GM21423 (cell line): Measurements from ENCODE around the gene TCHHL1.

Source experiments
- ATAC-seq: cut with Tn5 transposase; IDR thresholded peaks from one replicate; pipeline ENCODE4 v1.9.1; 2021; ENCODE audit warnings: mild to moderate bottlenecking, moderate library complexity; ENCODE audit not compliant: unreplicated experiment

The TCHHL1 gene

DNA sequence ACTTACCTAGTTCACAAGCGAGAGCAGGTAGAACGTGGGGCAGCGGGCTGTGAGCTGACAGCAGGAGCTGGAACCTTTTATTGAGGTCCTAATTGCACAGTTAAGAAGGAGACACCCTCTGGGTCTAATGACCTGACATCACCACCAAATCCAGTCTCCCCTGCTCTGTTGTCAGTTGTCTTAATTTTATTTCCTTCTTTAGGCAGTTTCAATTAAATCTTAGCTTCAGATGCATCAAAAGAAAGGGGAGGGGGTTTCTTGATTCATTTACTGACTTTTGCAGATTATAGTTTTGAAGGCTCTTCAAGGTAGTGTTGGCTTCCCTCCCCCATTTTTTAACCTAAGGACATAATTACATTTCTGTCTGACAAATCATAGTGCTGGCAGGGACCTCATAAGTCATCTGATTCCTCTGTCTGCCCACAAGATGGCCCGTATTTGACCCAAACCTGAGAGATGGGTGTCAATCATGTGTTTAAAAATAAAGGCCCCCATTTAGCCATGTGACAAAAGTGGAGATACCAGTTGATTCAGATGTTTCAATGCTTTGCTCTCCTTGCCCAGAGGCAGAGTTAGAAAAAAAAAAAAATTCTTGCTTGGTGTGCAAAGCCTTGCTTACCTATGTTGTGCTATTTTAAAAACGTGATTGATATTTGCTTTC lies at the start of gene TCHHL1:
TCHHL1 (minus strand) TSS at position 51 of the 661 bp plus-strand sequence. CDS start 921 bp downstream, outside the sequence.
- no peak for ATAC-seq

- ATAC-seq: no peak
Observed at GRCh38 chr1:152137215-152137614, 48.4 kb upstream of the TCHHL1 start.

- no peak for ATAC-seq
Observed at GRCh38 chr1:152130186-152130585, 41.3 kb upstream of the TCHHL1 start.

GRCh38 chr1:152127673-152128072 lies 38.8 kb upstream of the TCHHL1 start:
- no peak for ATAC-seq

GRCh38 chr1:152125834-152126443 lies 37.1 kb upstream of the TCHHL1 start:
- ATAC-seq: no peak

DNA sequence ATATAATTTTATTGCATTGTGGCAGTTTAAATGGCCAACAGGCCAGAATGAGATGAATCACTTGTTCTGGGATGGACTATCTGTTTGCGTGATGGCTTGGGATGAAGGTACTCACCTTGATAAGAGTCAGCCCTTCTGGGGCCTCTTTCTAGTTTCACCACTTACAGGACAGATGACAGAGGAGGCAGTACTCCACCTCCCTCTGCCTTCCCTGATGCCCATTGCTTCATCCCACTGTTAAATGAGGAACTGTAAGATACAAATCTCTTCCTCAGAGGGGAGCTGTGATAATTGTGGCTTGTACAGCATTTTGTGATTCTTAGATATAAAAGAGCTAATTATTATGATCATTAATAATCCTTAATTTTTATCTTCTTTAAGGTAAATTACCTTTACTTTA lies 30.1 kb upstream of the TCHHL1 start:
- ATAC-seq: no peak

DNA sequence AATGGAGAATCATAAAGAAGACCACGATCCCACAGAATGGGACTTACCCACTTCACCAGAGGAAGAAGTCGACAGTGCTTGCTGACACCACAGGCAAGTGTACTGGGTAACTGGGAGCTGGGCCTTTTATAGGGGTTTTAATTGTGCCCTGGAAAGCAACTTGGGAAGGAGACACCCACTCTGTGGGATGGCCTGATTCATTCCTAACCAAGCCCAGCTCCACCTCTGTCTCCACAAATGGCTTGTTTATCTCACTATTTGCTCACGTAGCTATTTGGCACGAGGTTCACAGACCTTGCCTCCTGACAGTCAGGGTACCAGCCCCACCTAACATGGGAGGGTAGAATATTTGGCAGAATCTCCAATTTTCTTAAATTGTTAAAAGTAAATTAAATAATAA lies 26.5 kb upstream of the TCHHL1 start, which contains the start of gene TCHH:
TCHH (minus strand) TSS at position 101 of the 400 bp plus-strand sequence. CDS start 1,364 bp downstream, outside the sequence.
- no peak for ATAC-seq

- ATAC-seq: no peak
Observed at GRCh38 chr1:152112885-152113432, 24.1 kb upstream of the TCHHL1 start.

DNA sequence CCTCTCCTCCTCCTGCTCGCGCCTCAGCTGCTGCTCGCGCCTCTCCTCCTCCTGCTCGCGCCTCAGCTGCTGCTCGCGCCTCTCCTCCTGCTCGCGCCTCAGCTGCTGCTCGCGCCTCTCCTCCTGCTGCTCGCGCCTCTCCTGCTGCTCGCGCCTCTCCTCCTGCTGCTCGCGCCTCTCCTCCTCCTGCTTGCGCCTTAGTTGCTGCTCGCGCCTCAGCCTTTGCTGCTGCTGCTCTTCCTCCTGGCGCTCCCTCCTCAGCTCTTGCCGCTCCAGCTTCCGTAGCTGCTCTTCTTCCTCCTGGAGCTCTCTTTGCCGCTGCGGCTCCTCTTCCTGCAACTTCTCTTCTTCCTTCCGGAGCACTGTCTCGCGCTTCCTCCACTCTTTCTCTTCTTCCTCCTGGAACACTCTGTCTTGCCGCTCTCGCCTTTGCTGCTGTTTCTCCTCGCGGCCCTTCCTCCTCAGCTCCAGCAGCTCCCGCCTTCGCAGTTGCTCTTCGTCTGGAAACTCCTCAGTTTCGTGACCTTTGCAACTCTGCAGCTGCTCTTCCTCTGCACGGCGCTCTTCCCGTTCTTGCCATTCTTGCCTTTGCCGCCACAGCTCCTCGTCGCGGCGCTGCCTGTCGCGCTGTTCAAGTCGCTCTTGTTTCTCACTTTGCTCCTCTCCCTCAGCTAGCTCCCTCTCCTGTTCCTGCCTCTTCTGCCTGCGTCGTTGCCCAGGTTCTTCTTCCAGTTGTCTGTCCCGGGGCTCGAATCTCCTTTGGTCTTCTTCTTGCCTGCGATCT lies 23.4 kb upstream of the TCHHL1 start:
- no peak for ATAC-seq

GRCh38 chr1:152111515-152111968 lies 22.7 kb upstream of the TCHHL1 start:
- ATAC-seq: no peak

GRCh38 chr1:152110860-152111514 lies 22.1 kb upstream of the TCHHL1 start:
- no peak for ATAC-seq

DNA sequence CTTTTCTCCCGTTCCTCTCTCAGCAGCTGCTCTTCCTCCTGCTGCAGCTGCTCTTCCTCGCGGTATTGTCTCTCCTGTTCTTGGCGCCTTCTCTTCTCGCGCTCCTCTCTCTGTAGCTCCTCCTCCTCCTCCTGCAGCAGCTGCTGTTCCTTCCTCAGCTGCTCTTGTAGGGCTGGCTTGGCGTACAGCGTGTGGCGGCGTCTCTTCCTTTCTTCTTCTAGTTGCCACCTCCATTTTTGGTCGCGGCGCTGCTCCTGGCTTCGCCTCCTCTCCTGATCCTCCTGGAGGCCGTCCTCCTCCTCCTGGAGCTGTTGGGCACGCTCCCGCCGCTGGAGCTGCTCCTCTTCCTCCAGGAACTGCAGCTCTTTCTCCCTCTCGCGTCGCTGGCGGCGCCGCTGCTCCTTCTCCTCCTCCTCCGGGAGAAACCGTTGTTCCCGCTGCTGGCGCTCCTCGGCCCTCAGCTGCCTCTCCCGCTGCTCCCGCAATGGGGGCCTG lies 21.5 kb upstream of the TCHHL1 start:
- no peak for ATAC-seq

DNA sequence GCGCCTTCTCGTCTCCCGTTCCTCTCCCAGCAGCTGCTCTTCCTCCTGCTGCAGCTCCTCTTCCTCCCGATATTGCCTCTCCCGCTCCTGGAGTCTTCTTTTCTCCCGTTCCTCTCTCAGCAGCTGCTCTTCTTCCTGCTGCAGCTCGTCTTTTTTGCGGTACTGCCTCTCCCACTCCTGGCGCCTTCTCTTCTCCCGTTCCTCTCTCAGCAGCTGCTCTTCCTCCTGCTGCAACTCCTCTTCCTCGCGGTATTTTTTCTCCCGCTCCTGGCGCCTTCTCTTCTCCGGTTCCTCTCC lies 21.1 kb upstream of the TCHHL1 start:
- ATAC-seq: no peak

DNA sequence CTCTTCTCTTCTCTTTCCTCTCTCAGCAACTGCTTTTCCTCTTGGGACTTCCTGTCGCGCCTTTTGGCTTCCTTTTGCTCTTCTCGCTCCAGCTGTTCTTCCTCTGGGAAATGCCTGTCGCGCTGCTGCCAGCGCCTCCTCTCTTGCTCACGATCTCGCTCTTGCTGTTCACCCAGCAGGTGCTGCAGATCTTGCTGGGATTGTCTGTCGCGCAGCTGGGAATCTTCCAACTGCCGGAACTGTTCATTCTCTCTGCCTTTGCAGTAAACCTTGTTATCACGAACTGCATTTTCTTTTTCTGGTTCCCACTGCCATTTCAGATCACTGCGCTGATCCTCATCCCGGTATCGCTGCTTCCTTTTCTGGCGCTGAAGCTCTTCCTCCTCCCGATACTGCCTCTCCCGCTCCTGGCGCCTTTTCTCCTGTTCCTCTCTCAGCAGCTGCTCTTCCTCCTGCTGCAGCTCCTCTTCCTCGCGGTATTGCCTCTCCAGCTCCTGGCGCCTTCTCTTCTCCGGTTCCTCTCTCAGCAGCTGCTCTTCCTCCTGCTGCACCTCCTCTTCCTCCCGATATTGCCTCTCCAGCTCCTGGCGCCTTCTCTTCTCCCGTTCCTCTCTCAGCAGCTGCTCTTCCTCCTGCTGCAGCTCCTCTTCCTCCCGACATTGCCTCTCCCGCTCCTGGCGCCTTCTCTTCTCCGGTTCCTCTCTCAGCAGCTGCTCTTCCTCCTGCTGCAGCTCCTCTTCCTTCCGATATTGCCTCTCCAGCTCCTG lies 20.6 kb upstream of the TCHHL1 start:
- ATAC-seq: no peak

GRCh38 chr1:152108882-152109222 lies 20.0 kb upstream of the TCHHL1 start:
- ATAC-seq: no peak

- no peak for ATAC-seq
Observed at GRCh38 chr1:152107984-152108881, 19.4 kb upstream of the TCHHL1 start.

DNA sequence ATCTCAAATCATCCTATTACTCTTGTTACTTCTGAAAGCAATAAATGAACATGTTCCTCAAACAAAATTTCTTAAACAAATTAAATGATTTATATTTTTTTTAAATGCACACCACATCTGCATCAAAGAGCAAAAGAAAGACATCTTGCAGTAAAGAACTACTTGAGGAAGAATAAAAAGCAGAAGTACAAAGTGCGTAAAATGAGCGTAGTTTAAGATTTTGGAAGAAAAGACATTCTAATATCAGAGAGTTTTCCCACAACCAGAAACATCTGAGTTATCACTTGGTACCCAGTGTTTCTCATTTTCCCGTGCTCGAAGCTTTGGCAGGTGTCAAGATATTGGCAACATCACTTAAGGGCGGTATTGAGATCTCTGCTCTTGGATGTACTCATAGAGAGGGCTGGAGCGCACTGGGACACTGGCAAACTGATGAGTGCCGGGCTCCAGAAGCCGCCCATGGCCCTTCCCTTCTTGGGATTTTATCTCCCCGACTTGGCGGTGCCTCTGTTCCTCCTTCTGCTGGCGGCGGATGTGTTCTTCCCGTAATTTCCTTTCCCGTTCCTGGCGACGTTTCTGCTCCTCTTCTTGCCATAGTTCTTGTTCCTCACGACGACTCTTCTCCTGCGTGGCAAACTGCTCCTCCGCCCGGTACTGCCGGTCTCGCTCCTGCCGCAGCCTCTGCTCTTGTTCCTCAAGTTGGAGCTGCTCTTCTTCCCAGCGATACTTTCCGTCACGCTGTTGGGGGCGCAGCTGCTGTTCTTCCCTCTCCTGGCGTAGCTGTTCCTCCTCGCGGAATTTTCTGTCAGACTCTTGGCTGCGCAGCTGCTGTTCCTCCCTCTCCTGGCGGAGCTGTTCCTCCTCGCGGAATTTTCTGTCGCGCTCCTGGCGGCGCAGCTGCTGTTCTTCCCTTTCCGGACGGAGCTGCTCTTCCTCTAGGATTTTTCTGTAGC lies 18.4 kb upstream of the TCHHL1 start:
- no peak for ATAC-seq

GRCh38 chr1:152104854-152105253 lies 16.0 kb upstream of the TCHHL1 start:
- no peak for ATAC-seq
